Measurements from ENCODE around the gene TBCD. TPM values are rescaled to one million over a fixed set of nuclear protein-coding genes. Genes with fewer than 3 reads are reported as not detected.

TBCD gene
- polyA plus RNA-seq, 4 donors: 54.4 to 90.7 (median 68.7) TPM

DNA sequence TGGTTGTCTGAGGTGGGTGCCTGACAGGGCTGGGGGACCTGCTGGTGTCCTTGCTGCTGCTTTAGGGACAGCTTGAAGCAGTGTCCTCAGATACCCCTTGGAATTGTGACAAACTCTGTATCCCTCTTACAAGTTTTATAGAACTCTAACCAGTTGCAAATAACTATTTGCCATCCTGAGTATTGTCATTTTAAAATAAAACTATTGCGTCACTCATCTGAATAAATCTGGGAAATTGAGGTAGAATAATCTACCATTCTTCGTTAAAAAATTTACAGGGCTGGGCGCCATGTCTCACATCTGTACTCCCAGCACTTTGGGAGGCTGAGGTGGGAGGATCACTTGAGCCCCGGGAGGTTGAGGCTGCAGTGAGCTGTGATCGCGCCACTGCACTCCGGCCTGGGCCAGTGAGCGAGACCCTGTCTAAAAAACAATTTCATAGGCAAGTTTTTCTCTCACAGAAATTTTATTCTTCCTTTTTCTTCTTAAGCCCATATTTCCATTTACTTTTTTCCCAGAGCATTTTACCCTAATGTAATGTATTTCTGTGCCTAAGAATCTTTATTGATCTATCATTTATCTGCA lies 73.8 kb downstream of the TBCD start:
- DNase-seq (ENCODE audit: low read depth in 4 of 4, low spot score in 3 of 4): no peak

DNA sequence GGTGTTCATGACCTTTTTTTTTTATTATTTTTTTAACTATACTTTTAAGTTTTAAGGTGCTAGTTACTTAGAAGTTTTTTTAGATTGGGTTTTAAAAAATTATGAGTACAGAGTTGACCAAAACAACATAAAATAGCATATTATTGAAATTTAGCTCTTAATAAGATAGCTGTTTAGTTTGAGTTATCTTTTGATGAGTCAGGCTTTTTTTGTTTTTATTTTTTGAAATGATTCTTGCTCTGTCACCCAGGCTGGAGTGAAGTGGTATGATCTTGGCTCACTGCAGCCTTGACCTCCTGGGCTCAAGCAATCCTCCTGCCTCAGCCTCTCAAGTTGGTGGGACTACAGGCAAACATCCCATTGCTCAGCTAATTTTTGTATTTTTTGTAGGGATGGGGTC lies 74.3 kb downstream of the TBCD start:
- DNase-seq (ENCODE audit: low read depth in 4 of 4, low spot score in 3 of 4): no peak

DNA sequence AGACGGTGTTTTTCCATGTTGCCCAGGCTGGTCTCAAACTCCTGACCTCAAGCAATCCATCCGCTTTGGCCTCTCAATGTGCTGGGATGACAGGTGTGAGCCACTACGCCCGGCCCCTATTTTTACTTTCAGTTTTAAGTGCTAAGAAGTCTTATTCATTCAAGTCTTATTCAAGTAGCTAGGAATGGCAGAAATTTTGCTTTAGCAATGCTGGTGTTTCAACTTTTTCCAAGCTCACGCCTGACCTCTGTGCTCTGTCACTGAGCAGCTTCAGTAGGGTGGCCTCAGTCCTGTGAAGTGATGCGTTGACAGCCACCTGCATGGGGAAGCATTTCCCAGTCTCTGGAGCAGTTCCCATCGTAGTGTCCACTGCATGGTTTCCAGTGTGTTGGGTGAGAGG lies 75.1 kb downstream of the TBCD start:
- no peak for DNase-seq (ENCODE audit: low read depth in 4 of 4, low spot score in 3 of 4)

DNA sequence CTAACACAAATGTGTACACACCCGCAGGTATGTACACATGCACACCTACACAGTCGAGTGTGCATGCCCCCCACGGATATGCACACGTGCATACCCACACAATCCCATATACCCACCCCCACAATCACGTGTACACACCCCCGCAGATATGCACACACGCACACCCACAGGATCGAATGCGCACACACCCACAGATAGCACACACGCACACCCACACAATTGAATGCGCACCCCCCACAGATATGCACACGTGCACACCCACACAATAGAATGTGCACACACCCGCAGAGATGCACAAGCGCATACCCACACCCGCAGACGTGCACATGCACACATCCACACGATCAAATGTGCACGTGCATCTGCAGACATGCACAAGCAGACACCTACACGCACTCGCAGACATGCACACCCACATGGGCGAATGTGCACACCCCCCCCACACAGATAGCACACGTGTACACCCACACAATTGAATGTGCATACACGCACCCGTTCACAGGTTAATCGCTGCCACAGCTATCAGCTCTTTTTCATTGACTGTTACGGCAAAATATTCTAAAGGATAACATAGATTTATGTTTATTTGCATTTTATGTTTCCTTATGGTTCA lies 77.1 kb downstream of the TBCD start:
- DNase-seq (ENCODE audit: low read depth in 4 of 4, low spot score in 3 of 4): no peak

DNA sequence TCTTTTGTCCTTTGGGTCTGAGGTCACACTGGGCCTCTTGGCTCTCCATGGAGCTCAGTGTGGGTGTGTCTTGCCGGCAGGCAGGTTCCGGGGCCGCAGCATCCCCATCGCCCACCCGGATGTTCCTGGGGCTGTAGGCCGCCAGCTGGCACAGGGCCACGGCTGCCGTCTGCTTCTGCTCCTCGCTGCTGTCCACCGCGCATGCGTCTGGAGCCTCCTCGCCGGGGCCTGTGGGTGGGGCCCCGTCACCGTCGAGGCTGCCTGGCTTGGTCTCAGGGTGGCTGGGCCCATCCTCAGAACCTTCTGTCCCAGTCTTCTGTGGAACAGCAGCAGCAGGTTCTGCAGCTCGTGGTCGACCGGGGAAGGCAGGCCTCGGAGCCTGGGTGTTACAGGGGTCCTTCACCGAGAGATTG lies 78.4 kb downstream of the TBCD start:
- DNase-seq (ENCODE audit: low read depth in 4 of 4, low spot score in 3 of 4): no peak

DNA sequence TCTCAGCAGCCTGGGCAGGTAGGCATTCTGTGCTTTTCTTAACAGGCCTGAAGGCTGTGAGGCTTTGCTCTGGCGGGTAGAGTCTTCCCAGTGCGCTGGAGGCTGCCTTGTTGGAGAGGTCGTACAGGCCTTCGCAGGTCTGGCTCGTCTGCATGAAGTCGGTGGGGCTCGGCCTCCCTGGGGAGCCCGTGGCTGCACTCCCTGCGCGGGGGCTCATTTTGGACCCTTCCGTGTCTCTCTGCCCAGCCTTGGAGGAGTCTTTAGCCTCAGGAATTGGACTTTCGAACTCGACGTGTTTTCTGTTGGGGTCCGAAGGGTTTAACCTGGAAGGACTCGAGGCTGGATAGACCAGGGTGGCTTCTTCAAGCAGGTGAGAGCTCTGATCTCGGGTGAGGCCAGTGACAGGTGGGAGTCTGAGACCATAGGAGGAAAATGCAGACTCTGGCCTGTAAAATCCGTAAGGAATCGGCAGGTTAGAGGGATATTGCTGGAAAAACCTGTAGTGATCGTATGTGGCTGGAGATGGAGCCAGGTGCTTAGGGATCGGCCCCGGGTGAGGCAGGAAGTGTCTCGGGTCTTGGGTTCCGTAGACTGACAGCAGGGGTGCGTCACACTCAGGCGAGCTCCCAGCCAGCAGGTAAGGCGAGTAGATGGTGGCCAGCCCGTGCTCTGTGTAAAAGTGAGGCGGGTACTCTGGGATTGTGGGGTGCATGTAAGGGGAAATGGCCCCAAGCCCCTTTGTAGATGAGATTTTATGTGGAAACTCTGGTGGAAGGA lies 79.4 kb downstream of the TBCD start:
- DNase-seq (ENCODE audit: low read depth in 4 of 4, low spot score in 3 of 4): no peak

DNA sequence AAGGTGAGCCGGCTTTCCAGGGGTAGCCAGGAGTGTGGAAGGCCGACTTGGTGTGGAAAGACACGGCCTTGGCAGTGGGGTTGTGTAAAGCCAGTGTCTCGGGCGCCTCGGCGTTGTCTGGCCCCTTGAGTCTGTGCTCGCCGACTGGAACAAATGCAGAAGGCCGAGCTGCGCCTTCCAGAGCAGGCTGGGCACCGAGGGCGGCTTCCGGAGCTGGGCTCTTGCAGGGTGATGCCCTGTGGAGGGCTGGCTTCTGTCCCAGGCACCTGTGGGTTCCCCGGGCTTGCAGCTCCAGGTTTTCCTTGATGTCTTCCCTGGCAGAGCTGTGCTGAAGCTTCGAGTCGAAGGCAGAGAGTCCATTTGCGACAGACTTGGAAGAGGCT lies 79.9 kb downstream of the TBCD start:
- DNase-seq (ENCODE audit: low read depth in 4 of 4, low spot score in 3 of 4): no peak

DNA sequence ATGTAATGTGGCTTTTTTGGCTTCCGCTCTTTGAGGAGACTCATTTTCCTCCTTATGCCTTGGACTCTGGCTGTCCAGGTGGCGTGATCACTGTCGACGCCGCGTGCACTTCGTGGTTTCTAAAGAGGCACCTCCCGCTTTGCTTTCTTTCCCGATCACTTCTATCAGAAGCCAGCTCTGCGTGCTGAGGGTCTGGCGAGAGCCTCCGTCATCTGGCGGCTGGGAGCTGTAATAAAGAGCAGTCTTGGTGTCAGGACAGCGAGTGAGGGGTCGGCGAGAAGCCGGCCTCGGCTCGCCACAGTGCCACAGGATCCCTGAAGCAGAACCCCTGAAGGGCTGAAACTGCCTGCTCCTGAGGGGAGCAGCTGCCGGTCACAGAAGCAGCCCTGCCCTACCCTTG lies 80.5 kb downstream of the TBCD start:
- no peak for DNase-seq (ENCODE audit: low read depth in 4 of 4, low spot score in 3 of 4)

DNA sequence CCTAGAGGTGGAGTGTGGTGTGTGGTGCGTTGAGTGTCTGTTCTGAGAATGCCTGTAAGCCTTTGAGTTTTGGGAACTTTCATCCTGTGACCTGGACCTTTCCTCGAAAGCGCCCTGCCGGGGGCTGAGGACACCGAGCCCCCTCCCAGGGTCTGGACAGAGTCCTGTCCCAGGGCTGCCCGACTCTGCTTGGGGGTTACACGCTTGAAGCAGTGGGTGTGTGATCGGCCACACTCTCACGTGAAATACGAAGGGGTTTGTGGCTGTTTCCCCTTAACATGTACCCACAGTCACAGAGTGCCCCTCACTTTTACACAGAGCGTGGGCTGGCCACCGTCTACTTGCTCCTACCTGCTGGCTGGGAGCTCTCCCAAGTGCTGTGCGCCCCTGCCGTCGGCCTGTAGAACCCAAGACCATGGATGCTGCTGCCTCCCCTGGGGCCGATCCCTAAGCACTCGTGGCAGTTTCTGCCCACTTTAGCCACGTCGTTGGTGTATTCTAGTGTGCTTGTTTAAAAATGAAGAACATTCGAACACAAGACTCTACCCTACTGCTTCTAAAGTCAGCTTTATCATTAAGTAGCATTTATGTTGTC lies 81.1 kb downstream of the TBCD start:
- DNase-seq (ENCODE audit: low read depth in 4 of 4, low spot score in 3 of 4): no peak

DNA sequence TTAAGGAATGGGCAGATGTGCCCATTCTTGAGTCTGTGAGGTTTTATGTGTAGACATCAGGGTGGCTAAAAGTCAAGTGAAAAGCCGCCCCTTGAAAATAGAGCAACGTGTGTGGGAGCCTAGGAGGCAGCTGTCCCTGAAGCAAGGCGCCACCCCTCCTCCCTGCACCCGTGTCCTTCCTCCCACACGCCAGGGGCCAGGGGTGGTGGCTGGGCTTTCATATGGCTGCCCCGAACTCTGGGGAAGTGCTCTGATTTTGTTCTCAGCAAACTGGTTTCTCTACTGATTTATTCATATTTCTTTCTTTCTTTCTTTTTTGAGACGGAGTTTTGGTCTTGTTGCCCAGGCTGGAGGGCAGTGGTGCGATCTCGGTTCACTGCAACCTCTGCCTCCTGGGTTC lies 83.3 kb downstream of the TBCD start:
- no peak for DNase-seq (ENCODE audit: low read depth in 4 of 4, low spot score in 3 of 4)

DNA sequence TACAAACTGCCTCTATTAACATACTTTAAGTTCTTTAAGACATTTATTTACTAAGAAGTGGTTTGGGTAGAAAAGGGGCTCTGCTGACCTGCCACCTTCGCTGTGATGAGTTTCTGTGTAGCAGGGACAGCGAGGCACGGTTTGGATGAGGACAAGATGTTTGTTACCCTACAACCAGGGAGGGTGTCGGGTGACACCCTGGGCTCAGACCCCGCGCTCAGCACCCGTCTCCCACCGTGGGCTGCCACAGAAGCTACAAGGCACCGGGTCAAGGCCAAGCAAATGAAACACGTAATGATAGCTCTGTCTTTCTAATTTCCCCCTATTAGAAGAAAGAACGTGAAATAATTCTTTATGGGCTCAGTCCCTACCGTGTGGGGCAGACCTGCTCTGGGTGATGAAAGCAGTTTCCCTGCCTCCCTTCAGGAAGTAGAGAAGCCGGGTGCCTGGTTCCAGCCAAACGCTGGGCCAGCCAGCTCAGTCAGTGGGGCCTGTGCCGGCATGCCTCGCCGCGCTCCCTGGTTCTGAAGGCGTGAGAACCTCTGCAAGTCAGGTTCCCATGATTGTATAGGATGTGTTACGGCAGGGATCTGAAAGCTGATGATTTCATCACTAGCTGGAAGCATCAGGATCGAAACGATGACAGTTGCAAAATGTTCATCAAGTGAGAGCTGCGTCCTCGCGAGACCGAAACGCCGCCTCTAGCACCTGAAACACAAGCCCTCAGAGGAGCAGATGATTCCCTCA lies 84.1 kb downstream of the TBCD start:
- no peak for DNase-seq (ENCODE audit: low read depth in 4 of 4, low spot score in 3 of 4)

DNA sequence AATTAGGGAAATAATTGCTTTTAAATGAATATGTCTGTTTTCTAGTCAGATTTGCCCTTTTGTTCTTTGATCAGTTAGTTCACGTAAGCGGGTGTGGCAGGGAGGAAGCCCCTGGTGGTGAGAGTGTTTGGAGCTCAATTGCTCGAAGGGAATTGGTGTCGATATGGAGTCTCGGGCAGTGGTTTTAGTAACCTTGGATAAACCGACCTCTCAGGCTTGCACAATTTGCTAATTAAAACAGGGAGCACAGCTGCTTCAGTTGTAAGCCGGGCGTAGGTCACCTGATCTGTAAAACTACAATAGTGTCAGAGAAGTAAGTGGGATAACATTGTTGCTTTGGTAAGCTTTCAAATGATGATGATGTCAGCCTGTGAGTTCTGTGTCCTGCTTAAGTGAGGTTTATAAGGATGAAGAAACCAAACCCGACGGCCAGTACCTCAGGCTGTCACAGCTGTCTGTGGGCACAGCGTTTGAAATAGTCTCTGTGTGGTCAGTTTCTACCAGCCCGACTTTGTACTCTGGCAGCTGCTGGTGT lies 85.0 kb downstream of the TBCD start:
- DNase-seq (ENCODE audit: low read depth in 4 of 4, low spot score in 3 of 4): no peak

DNA sequence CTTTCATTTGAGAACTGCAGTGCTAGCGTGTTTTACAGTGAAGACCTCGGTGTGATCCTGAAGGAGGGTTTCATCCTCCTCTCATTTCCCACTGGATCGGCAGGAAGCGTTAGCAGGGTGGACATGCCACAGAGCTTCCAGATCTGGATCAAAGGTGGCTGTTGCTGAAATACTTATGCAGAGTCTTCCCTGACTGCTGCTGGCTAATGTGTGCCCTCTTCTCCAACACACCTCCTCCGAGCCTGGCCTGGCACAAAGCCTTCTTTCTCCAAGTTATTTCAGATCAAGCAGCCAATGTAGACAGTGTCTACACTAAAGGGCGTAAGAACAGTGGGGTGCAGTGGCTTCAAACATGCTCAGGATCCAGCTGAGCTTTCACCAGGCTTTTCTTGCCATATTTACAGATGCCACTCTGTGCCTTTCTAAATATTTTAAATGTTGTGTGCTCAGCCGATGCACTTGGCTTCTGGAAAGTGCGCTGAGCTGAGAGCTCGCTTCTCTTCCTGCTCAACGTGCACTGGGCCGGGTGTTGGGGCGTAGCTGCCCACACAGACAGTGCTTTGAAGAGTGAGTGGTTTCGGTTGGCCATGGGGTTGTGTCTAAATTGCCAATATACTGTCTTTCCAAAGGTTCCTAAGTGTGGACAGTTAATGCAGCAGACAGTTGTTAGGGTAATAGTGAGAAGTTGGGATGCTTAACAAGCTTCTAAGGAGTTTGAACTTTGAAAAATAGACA lies 85.9 kb downstream of the TBCD start:
- no peak for DNase-seq (ENCODE audit: low read depth in 4 of 4, low spot score in 3 of 4)

DNA sequence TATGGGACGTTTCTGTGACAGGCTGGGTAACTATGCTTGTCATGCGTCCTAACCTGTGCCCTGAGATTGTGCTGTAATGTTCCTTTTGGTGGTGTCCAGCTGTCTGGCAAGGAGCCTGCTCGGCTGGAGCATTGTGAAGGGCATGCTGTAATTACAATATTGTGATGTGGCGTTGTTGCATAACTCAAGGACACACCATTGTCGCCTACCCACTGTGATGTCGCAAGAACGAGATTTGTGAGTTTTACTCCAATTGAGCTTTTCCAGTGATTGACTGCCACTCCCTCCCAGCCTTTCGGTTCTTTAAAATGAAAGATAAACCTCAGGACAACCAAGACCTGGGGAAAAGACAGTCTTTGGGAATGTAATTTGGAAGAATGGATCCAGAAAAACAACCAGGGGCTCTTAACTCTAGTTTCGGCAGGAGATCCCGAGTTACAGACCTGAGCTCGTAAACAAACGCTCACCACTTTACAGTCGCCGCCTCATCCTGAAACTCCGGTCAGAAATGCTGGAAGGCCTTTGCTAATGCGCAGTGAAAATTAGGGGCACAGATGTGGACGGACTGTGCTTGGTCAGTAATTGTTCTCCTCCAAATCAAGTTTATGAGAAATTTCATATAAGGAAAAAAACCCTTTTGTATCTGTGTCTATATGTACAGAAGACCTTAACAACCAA lies 86.7 kb downstream of the TBCD start:
- no peak for DNase-seq (ENCODE audit: low read depth in 4 of 4, low spot score in 3 of 4)

DNA sequence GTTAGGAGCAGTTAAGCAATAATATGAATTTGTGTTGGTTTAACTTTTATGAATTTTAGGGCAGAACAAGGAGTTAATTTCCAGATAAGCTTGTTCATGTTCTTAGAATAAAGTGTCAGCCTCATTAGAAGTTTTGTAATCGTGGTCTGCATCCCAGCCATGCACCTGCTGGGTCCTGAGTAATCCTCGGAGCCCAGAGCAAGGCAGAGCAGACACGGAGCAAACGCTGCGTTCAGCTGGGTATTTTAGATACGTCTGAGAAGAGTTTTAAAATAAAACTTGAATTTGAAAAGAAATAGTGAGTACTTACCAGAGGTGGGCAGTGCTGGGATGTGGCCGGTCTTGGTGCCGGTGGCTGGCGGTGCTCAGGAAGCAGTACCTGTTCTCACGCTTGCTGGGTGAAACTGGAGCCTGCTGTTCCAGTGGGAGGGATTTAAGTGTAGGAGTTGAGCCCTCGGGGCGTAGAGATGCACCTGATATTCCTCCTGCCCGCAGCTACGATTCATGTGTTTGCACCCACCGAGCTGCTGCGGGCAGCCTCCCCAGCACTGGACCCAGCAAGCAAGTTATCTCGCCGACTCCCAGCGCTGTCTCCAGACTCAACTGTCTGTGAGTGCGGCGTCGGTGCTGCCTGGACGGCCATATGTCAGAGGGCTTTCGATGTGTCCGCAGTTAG lies 87.9 kb downstream of the TBCD start, which contains the start of gene ZNF750:
TSS of gene ZNF750 (minus strand) at position 406 of the 676 bp plus-strand sequence. CDS start 7,568 bp downstream, outside the sequence.
- DNase-seq (ENCODE audit: low read depth in 4 of 4, low spot score in 3 of 4): no peak

DNA sequence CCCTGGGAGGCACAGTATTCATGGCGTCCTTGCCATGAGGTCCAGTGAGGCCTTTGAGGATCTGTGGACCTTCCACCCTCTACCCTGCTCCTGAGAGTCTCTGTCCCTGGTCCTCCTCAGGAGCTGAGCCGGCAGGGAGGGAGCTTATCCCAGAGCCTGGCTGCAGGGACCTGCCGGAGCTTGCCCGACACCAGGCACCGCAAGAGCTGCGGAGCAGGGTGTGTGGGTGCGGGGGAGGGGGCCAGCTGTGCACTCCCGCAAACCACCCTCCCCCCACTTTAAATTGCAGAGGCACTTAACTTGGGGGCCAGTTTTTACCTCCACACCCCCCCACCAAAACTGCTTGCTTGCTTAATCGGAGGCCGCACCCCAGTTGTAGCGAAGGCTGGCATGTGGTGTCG lies 88.6 kb downstream of the TBCD start:
- no peak for DNase-seq (ENCODE audit: low read depth in 4 of 4, low spot score in 3 of 4)

DNA sequence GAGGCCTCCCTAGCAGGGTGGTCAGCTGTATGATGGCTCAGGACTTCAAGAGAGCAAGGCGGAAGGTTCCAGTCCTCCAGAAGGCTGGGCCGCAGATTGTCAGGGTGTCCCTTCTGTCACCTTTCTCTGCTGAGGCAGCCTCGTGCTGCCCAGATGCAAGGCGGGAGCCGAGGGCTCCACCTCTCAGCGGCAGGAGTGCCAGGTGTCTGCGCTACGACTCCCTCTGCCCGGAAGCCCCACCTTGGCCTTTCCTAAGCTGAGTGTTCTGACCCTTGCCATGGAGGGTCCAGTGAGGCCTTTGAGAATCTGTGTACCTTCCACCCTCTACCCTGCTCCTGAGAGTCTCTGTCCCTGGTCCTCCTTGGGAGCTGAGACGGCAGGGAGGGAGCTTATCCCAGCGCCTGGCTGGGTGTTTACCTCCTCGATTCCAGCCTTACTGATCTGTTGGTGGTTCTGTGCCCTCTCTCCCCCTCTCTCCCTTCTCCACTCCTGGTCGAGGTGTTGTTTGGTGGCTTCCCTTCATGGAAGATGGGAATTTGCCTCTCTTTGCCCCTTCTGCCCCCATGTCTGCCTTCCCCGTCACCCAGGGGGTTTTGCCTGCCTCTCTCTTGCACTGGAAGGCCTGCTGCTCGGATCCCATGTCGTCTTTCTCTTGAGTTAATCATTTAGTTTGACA lies 90.2 kb downstream of the TBCD start:
- no peak for DNase-seq (ENCODE audit: low read depth in 4 of 4, low spot score in 3 of 4)

All from left renal pelvis (tissue), 4 donors.